ENCODE results near the gene NPTN. TPM values are rescaled to one million over a fixed set of nuclear protein-coding genes. Genes with fewer than 3 reads are reported as not detected.

The NPTN gene
- total and polyA plus RNA-seq, 2 experiments from 2014 or later = 56.3 to 113 TPM

DNA sequence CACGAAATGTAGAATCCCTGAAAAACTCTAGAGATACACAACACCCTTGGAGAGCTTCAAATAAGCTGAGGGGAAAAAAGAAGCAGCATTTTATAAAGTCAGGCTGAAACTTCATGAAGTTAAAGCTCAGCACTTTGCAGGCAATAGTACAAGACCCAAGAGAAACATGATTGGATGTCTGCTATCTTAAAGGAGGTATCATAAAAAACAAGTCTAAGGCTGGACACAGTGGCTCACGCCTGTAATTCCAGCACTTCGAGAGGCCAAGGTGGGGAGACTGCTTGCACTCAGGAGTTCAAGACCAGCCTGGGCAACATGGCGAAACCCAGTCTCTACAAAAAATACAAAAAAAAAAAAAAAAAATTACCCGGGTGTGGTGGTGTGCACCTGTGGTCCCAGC lies 42.9 kb downstream of the NPTN start (continued):
- no peak for TF ChIP-seq ZNF462 (CRISPR knock-in tag; IDR thresholded peaks at IDR 0.05)
- TF ChIP-seq JUNB (IDR thresholded peaks at IDR 0.05; ENCODE audit: unreplicated experiment) = no peak
- TF ChIP-seq EZH2 (IDR thresholded peaks at IDR 0.05; ENCODE audit: low read depth, unreplicated experiment) = no peak
- TF ChIP-seq CREB1 (CRISPR knock-in tag; IDR thresholded peaks at IDR 0.05; ENCODE audit: low read depth) = no peak

- Histone ChIP-seq H3K4me1 (ENCODE audit: insufficient read depth) (peaks cover 8% of the 10 kb centered on the region; the same call in 1 of the 2 replicates), H3K27me3 (ENCODE audit: insufficient read depth) (no peaks in the 10 kb centered on the region), H3K4me2 (no peak overlapping the region), H2AFZ (no peak overlapping the region), H3K79me2 (replicated peaks; ENCODE audit: insufficient read depth) (peaks cover 49% of the 10 kb centered on the region), H4K20me1 (replicated peaks; ENCODE audit: insufficient read depth) (peaks cover 36% of the 10 kb centered on the region), H3K4me3 (no peak overlapping the region), H3F3A (replicated peaks; ENCODE audit: low read depth) (0 out of 2 replicates have a peak, but pooled peaks cover 2% of the 10 kb centered on the region), H3K36me3 (ENCODE audit: insufficient read depth) (peaks cover 14% of the 10 kb centered on the region), H3K27ac (ENCODE audit: low read depth) (no peak overlapping the region), H3K9me2 (ENCODE audit: insufficient read depth) (no peaks in the 10 kb centered on the region)
- H3K27ac Mint-ChIP-seq = no peak overlapping the region; the same call in 1 of the 2 replicates
- ATAC-seq (no peak), DNase-seq (ENCODE audit: low spot score) (no peak)
- H3K9me3 Mint-ChIP-seq = no peaks in the 10 kb centered on the region
- peaks cover 8% of the 10 kb centered on the region for H3K4me1 Mint-ChIP-seq
- peaks cover 49% of the 10 kb centered on the region for H3K36me3 Mint-ChIP-seq (ENCODE audit: low read depth)
- no peak for TF ChIP-seq JUNB (IDR thresholded peaks at IDR 0.05; ENCODE audit: unreplicated experiment)
- TF ChIP-seq, protein P1, sequence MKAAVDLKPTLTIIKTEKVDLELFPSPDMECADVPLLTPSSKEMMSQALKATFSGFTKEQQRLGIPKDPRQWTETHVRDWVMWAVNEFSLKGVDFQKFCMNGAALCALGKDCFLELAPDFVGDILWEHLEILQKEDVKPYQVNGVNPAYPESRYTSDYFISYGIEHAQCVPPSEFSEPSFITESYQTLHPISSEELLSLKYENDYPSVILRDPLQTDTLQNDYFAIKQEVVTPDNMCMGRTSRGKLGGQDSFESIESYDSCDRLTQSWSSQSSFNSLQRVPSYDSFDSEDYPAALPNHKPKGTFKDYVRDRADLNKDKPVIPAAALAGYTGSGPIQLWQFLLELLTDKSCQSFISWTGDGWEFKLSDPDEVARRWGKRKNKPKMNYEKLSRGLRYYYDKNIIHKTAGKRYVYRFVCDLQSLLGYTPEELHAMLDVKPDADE (IDR thresholded peaks at IDR 0.05) = no peak
- no peak overlapping the region for H3K4me3 Mint-ChIP-seq
- H3K27me3 Mint-ChIP-seq (ENCODE audit: insufficient read depth, low read depth, poor library complexity) = no peaks in the 10 kb centered on the region
Measured at GRCh38 chr15:73589766-73590165, 43.4 kb downstream of the NPTN start.

Data from GM23338 (cell line).